NCI-H526 (cell line): ENCODE results near the gene ZNF358.

Source experiments
- DNase-seq, 2 experiments: peaks; one replicate each; lab custom pipeline; 2025; lab: John Stamatoyannopoulos, UW

Gene ZNF358

DNA sequence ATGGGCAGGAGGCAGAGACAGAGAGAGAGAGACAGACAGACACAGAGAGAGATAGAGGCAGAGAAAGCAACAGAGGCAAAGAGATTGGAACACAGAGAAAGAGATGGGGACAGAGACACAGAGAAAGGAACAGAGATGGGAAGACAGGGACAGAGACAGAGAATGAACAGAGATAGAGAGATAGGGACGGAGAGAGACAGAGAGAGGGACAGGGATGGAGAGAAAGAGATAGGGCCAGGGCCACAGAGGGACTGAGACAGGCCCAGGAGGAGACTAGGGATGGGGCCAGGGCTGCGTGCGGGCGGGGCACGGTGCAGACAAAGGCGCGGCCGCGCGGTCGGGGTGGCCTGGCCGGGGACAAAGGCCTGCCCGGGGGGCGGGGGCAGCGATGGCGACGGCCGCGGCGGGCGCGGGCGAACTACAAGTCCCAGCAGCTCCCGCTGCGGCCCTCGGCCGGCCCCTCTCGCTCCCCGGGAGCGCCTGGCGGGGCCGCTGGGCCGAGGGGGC, at the start of gene ZNF358:
ZNF358 (plus strand) TSS at position 459 of the 507 bp plus-strand sequence. CDS start 3,140 bp downstream, outside the sequence.
- DNase-seq: peak in 1 of 2 experiments; percentile 69

DNA sequence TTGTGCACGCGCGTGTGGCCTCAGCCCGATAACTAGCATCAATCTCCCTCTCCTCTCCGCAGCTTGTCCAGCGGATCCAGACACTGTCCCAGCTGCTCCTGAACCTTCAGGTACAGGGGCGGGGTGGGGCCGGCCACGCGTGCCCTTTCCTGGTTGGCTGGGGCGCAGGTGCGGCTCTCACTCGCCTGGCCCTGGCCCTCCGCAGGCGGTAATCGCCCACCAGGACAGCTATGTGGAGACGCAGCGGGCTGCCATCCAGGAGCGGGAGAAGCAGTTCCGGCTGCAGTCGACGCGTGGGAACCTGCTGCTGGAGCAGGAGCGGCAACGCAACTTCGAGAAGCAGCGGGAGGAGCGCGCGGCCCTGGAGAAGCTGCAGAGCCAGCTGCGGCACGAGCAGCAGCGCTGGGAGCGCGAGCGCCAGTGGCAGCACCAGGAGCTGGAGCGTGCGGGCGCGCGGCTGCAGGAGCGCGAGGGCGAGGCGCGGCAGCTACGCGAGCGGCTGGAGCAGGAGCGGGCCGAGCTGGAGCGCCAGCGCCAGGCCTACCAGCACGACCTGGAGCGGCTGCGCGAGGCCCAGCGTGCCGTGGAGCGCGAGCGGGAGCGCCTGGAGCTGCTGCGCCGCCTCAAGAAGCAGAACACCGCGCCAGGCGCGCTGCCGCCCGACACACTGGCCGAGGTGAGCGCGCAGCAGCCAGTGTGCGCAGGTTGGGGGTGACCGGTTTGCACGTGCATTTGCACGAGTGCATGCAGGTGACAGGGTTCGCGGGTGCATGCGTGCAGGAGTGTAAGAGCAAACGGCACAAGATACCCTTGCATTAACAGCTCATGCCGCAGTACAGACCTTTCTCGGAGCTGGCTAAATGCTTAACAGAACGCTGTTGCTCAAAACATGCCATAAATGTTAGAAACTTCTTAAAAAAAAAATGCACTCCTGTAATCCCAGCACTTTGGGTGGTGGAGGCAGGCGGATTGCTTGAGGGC, 48.6 kb upstream of the ZNF358 start:
- DNase-seq: no peak

DNA sequence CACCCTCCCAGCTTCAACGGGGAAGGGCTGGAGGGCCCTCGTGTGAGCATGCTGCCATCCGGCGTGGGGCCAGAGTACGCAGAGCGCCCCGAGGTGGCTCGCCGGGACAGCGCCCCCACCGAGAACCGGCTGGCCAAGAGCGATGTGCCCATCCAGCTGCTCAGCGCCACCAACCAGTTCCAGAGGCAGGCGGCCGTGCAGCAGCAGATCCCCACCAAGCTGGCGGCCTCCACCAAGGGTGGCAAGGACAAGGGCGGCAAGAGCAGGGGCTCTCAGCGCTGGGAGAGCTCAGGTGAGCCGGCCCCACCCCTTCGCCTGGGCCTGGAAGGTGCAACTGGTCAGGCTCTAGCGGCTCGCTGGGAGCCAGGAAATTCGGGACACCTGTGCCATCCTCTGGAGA, 47.1 kb upstream of the ZNF358 start:
- DNase-seq: no peak

DNA sequence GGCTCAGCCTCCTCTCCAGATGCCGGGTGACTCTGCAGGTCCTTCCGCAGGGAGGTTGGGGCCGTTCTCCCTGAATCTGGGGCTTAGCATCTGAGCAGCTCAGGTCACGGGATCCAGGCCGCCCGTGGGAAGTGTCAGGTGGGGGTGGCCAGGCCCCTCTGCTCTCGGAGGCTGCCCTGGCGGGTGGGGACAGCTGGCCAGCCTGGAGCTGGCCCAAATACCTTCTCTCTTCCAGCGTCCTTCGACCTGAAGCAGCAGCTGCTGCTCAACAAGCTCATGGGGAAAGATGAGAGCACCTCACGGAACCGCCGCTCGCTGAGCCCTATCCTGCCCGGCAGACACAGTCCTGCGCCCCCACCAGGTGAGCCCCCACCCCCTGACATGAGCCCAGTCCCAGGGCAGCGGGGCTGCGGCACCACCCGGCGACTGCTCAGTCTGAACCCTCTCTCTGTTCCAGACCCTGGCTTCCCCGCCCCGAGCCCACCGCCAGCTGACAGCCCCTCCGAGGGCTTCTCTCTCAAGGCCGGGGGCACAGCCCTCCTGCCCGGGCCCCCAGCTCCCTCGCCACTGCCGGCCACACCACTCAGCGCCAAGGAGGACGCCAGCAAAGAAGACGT, 46.1 kb upstream of the ZNF358 start:
- no peak for DNase-seq

DNA sequence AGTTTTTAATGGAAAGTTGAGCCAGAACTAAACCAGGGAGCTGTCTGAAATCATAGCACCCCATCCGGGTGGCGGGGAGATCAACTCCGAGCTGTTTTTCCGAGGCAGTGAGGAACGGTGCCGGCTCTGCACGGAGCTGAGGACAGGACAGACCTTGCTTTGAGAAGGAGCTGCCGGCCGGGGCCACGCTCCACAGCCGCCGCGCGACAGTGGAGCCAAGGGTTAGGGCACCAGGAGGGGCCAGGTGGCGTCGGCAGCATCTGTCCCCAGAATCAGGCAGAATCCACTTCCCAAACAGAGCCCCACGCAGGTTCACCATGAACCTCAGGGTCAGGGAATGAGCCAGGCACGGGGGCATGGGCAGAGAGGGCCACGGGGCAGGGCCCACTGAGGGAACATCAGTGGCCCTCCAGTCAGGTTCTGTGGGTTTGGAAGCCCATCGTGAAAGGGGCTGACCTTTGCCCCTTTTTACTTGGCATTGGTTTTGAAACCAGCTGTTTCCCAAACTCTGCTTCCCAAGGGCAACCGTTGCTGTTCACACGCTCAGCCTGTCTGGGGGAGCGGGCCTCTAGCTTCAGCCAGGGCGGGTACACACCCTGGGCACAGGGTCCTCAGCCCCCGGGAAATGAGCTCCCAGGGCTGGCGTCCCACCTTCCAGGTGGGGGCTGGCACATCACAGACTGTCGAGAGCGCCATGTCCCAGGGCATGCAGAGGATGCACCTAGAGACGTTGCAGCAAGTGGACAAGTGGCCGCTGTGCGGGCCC, 45.2 kb upstream of the ZNF358 start:
- DNase-seq: no peak

DNA sequence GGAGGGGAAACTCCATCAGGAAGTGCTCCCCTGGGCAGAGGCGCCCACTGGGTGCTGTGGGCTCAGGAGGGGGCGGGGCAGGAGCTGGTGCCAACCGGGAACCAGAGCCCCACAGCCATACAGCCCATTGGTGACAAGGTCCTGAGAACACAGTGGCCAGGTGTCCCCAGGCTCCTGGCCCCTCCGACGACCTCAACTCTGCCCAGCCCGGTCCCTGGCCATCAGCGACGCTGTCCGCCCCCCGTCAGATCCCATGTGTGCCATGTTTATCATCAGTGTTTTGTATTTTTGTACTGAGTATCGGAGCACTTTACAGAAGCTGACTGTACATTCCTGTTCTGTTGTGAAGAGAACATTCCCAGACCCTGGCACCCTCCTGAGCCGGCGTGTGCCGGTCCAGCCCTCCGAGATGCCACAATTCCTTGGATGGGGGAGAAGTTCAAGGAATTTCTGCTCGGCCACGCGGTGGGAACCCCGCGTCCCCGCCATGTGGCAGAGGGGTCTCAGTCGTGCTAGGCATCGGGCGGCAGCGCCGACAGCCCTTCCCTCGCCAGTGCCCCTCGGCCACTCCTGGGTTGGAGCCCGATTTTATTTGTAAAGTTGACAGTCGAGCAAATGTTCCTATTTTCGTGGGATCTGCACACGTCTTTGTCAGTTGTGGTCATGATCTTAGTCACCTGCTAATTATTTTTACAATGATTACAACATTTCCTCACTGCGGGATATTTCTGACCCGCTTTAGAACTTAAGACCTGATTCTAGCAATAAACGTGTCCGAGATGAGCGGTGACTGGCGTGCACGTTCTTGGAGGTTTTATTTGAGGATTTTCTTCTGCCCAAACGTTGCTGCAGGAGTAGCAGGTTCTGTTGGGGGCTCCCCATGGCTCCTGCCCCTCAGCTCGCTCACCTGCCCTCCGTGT, 43.9 kb upstream of the ZNF358 start:
- no peak for DNase-seq

DNA sequence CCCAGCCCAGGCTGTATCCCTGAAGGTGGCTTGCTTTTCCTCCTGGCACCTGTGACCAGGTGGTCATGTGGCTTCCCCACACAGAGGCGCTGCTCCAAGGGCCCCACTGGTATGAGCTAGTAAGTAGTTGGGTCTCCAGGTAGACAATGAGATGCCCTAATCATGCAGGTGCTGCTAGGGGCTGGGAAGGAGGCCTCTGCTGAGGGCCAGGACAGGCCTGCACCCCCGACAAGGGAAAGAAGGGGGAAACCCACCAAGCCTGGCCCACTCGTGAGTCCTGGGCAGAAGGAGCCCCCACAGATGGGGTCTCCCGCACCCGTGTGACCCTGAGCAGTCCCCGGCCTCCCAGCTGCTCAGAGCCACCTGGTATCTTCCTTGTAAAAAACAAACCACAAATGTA, 40.2 kb upstream of the ZNF358 start:
- DNase-seq: no peak

DNA sequence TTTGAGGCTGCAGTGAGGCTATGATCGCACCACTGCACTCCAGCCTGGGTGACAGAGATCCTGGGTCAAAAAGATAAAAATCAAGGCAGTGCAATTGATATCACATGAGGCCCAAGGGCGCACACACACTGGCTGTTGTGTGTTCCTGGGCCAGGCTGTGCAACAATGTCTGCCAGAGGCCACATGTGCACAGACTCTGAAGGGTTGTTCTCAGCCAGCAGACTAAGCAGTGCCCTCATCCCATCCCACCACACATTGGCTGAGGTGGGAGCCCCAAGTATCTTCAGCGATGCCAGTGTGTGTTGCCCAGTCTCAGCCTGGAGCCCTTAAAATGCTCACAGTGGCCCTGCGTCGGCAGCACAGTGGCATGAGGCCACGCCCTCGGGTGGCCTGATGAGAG, 39.7 kb upstream of the ZNF358 start:
- no peak for DNase-seq

DNA sequence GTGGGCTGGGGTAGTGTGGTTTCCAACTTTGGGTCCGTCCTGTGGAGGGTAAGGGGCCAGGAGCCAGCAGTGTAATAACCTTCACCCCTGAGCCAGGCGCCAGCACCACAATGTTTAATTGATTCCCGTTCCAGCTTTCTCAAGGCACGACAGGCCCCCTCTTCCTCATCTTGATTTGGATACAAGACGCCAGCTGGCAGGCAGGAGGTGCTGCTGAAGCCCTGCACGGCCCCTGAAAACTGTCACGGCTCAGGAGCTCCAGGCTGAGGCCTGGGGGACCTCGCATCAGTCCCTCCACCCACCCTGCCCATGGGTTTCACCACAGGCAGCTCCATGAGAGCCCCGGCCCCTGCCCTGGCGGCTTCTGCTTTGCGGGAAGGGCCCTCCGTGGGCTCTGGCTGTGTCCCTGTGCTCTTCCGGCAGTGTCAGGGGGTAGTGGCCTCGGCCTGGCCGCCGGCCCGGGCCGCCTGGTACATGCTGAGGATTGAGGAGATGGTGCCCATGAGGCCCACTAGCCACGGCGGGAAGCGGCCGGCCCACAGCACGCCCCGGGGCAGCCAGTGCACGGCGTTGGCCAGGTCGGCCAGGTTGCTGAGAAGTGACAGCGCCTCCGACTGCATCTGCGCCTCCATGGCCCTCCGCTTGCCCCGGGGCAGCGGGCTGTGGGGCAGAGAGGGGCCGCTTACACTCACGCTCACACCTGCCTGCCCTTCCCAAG, 39.0 kb upstream of the ZNF358 start:
- DNase-seq: no peak

DNA sequence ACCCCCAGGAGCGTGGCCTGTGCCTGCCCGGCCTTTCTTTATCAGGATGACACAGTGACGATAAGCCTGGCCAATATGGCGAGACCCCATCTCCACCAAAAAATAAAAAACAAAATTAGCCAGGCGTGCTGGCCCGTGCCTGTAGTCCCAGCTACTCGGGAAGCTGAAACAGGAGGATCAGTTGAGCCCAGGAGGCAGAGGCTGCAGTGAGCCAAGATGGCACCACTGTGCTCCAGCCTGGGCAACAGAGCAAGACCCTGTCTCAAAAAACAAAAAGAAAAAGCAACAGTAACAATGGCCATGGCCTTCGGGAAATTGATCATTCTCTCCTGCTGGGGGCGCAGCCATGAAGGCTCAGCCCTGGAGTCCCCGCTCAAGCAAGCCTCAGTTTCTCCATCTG, 38.1 kb upstream of the ZNF358 start:
- DNase-seq: no peak

DNA sequence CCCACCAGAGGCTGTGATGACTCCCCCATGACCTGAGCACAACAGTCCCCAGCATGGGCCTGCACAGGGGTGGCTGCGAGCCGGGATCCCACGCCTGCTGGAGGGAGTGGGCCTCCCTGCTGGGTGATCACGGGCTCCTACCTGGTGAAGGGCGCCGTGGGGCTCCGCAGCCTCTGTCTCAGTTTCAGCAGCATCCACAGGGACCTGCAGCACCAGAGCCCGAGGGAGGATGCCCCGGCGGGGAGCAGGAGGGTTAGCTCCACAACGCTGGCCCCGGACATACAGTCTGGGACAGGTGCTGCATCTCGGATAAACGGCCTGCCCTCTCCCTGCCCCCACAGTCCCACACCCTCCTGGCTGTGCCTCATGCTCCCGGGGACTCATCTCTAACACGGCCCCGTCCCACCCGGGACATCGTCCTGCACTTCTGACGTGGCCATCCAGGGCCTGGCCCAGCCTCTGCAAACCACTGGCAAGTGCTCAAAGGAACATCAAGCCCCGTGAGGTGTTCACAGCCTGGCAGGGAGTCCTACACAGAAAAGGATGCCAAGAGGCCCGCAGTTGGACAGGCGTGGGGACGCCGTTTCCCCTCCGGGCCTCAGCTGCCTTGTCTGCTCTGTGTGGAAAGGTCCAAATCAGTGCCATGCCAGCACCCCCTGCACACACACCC, 37.6 kb upstream of the ZNF358 start:
- no peak for DNase-seq

DNA sequence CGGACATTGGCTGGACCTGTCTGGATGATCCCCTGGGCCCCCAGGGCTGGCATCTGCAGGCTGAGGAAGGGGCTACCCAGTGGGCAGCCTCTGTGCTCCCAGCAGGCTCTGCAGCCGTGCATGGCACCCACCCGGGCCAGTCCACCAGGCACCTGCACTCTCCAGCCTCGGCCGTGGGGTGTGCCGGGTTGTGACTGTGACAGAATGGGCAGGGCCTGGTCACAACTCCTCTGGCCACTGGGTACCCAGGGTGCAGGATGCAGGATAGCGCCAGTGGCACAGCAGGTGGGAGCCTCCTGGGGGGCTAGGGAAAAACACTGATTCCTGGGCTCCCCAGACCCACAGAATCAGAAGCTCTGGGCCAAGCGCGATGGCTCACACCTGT, 37.1 kb upstream of the ZNF358 start:
- no peak for DNase-seq

DNA sequence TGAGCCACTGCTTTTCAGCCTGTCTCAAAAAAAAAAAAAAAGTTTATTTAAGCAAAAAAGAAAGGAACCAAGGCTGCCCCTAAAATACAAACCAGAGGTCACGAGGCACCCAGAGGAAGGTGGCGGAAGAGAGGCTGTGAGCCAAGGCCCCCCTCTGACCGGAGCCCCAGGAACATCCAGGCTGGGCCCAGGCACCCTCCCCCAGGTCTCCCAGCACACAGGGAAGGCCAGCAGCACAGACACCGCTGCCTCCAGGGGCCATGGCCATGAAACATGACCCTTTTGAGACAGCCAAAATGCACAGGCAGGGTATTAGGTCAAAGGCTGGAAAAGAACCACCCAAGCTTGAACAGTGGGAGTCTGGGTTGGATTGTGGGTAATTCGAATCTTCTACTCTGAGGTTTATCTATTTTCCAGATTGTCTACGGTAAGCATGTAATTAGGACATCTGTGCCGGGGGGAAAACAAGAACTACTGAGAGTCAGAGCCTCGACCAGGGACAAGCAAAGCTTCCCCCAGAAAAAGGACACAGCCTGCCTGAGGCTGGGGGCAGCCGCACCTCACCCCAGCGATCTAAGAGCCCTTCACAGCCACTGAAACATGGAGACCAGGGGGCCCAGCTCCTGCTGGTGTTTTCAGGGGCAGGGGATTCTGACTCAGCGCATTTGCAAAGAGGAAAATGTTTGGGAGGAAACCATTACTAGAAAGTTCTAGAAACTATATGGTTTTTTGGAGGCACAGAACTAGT, 35.5 kb upstream of the ZNF358 start:
- no peak for DNase-seq

DNA sequence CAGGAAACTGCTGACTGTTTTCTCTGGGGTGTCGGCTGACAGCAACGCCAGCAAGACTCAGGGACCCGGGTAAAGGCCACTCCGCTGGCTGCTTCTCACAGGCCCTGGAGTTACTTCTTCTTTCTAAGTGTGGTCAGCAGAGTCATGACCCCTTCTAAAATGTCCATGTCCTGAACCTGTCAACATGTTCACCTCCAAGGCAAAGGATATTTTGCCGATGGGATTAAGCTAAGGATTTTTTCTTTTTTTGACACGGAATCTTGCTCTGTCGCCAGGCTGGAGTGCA, 35.0 kb upstream of the ZNF358 start:
- no peak for DNase-seq

DNA sequence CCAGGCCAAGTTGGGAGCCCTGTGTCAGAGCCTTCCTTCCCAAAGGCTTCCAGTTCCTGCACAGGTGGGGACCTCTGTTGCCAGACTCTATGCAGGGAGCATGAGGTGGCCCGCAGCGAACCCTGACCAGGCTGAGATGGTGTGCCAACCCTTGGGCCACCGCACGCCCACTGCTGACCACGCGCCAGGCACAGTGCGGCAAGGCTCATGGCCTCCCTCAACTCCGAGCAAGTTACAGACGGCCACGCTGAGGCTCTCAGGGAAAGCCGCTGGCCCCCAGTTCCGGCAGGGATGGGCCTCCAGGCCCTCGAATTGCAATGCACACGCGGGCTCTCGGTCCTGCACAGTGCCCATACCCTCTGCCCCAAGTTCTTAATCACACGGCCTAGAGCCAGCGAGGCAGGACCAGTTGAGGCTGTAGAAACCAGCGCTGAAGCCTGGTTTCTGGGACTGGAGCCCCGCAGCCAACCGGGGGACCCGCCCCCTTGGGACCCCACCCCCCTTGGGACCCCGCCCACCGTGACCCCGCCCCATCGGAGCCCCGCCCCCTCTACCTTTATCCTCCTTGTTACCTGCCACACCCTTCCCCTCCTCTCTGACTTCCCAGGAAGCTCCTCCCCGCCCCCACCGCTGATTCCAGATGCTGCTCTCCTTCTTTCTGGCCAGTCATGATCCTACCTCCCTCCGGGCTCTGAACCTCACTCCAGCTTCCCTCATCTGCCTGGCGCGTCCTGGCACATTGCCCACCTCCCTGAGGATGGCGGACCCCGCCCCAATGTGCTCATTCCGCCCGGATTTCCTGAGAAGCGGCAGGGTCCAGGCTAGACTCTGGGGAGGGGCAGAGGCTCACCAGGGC, 33.1 kb upstream of the ZNF358 start:
- DNase-seq: peak; percentile 25 to 32

DNA sequence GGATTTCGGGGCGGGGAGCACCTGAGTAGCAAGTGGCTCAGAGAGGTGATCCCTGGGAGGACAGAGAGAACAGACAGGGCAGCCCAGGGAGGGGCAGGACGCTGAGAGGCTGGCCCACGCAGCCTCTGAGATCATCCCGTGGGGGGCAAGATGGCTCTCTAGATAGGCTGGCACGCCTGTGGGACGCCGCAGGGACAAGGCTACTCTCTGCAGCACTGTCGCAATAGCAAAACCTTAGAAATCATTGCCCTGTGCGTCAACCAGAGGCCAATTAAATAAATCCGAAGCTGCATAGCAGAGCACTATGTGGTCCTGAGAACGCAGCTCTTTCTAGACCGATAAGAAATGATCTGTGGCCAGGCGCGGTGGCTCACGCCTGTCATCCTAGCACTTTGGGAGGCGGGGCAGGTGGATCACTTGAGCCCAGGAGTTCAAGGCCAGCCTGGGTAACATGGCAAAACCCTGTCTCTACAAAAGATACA, 32.1 kb upstream of the ZNF358 start:
- no peak for DNase-seq

DNA sequence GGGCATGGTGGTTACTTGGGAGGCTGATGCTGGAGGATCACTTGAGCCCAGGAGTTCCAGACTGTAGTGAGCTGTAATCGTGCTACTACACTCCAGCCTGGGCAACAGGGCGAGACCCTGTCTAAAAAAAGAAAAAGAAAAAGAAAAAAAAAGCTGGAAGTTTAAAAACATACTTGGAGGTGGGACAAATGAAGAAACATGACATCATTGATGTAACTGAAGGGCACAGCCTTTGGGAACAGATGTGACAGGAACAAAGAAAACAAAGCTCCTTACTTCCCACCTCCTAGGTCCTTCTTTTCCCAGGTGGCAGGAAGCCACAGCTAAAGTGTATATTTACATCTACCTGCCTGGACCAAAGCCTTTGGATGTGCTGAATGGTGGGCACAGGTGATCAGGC, 29.0 kb upstream of the ZNF358 start:
- no peak for DNase-seq

DNA sequence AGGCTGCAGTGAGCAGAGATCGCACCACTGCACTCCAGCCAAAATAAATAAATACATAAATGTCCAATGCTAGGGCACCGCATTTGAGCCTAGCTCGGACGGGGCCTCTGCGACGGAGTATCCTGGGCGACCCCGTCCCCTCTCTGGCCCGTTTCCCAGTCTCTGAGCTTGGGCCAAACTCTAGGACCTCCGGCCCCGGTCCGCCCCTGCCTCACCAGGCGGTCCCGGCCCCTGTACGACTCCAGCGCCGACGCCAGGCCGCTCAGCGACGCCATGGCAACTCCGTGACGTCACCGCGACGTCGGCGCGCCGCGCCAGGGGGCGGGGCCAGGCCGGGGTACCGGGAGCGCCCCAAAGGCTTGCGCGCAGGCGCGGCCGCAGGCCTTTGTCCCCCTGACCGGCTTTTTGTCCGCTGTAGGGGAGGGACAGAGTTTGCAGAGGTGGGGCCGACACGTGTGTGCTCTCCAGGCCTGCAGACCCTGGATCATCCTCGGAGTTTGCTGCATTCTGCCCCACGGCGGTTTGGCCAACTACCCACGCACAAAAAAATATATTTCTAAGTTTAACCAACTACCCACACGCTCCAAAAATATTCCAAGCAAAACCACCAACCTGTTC, 27.1 kb upstream of the ZNF358 start, which contains the start of gene PEX11G:
PEX11G (minus strand) TSS at position 300 of the 618 bp plus-strand sequence; CDS start at position 275, 25 bp downstream.
- DNase-seq: peak; percentile 33 to 77
